Hypothalamus (tissue), 51 donors: ENCODE results near the gene FNTB.

Experiments used
- DNase-seq, 51 donors: peaks; one replicate each; lab custom pipeline; 2025; lab: John Stamatoyannopoulos, UW

Gene FNTB, protein sequence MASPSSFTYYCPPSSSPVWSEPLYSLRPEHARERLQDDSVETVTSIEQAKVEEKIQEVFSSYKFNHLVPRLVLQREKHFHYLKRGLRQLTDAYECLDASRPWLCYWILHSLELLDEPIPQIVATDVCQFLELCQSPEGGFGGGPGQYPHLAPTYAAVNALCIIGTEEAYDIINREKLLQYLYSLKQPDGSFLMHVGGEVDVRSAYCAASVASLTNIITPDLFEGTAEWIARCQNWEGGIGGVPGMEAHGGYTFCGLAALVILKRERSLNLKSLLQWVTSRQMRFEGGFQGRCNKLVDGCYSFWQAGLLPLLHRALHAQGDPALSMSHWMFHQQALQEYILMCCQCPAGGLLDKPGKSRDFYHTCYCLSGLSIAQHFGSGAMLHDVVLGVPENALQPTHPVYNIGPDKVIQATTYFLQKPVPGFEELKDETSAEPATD

DNA sequence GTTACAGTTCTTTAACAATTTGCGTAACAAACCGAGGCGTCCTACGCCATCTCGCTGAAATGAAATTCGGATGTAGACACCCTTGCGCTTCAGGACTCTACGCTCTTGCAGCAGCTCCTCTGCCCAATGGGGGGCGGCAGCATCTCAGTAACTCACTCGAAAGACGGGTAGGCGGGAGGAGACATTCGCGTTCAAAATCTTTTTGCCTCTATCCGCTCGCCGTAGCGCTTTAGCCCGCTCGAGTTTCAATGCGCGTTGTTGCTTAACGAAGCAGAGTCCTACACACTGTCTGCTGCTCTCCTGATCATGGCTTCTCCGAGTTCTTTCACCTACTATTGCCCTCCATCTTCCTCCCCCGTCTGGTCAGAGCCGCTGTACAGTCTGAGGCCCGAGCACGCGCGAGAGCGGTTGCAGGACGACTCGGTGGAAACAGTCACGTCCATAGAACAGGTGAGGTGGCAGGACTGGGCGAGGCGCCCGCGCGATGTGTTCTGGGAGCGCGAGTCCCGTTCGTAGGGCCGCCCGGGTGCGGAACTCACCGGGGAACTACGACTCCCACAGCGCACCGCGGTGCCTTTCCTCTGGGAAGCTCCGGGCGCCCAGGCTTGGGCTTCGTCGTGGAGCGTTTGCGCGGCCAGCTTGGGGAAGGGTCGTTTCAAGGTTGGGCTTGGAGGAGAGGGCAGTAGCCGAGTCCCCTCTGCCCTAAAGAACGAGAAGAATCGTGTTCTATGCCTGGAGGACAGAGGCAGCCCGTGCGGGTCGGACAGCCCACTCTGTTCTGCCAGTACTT lies at the start of gene FNTB:
FNTB (plus strand) TSS at position 248 of the 790 bp plus-strand sequence; CDS start at position 307, 59 bp downstream.
- peak; percentile 73 to 100 (median 93) for DNase-seq

DNA sequence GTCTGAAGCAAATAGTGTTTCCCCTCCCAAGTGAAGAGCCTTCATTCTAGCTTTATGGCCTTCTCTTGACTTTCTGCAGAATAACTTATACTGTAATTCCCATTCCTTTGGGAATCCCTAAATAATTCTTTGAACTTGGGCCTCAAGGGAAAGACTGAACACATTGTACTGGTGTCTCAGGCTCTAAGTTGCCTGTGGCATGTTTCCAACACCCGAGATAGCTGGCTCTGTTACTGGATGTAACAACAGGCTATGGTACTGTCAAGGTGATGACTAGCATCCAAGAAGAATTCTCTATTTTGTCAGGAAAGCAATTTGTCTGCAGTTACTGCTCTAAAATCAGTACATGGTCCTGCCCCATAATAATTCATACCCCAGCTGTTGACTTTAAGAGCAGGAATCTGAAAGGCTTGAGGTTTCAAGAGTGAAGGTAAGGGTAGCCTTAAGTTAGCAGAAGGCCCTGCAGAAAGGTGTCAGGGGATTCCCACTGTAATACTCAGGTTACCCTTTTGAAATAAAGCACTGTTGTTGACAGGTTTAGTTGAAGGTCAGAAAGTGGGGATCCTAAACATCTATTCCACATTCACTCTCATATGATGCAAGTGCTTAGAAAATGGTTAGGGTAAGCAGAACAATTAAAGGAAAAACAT lies 49.4 kb upstream of the FNTB start:
- DNase-seq = no peak

DNA sequence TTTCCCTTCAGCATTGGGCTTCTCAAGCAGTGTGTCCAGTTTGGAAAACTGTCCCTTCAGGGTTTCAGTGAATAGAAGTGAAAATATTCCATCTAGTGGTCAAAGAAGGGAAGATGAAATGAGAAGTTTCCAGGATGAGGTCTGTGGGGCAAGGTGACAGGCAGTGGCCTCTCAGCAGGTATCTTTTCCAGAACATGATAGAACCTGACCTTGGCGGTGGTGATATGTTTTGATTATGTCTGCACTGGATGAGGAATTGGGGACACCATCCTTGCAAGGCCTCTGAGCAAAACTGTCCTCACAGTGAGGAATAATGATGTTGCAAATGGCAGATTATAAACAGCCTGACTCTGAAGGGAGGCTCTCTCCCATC lies 48.9 kb upstream of the FNTB start:
- no peak for DNase-seq

DNA sequence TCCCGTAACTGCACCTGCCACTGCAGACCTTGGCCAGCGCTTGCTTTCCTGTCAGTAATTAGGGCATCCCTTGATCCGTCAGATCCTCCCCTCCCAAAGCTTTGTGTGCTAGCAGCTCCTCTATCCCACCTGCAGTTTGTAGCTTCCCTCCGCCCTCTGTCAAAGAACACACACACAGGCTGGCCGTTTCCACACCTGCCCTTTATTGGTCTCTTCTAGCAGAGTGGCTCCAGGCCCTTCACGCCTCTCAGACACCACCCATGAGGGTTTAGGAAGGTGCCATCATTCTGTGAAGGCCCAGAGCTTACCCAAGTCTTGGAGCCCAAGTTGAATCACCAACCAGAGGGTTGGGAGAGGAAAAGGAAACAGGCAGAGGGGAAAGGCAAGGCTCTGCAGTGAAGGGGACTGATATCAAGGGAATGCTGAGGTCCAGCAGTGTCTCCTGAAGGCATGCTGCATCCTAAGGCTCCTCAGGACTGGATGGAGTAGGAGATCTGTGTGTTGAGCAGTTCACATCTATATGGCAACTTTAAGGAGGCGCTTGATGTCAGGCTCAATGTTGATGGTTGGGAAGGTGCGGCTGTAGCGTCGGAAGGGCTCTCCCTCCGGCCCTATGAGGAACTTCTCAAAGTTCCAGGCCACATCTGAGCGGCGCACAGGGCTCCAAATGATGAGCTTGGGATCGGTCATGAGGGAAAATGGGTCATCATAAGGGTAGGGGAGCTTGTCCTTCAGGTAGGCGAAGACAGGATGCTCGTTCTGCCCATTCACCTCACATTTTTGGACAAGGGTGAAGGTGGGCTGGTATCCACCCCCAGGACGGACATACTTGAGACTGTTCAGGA lies 47.5 kb upstream of the FNTB start:
- no peak for DNase-seq

DNA sequence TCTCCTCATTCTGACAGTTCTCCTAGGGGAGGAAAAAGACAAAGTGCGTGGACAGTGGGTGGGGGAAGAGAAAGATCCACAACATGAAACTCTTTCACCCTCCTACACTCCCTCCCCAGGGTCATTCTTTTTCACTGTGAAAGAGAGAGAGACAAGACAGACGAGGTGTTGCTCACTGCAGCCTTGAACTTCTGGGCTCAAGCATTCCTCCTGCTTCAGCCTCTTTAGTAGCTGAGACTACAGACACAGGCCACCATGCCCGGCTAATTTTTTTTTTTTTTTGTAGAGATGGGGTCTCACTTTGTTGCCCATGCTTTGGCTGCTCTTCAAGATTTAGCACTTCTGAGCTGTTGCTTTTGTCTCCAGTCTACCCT lies 46.9 kb upstream of the FNTB start:
- no peak for DNase-seq

DNA sequence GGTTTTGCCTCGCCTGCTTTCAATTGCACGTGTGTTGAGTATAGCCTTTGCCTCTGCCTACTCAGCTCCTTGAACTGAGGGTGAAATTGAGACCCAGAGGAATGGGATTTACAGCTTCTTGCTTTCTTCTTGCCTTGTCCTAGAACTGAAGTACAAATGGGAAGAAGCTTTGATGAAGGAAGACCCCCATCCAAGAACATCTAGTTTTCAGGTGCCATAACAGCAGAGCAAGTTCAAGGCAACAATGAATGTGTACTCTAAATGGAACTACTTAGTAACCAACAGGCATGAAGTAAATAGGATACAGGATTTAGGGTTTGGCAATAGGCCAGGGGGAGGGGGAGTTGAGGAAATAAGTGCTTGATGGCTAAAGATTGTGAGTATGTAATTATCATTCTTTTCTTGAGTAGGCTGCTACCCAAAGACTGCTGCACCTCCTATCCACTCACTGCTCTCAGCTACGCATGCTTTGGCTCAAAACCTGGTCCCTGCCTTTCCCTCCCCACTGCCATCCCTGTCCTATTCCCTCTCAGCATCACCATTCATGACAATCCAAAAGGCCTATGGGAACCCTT lies 46.3 kb upstream of the FNTB start:
- no peak for DNase-seq

DNA sequence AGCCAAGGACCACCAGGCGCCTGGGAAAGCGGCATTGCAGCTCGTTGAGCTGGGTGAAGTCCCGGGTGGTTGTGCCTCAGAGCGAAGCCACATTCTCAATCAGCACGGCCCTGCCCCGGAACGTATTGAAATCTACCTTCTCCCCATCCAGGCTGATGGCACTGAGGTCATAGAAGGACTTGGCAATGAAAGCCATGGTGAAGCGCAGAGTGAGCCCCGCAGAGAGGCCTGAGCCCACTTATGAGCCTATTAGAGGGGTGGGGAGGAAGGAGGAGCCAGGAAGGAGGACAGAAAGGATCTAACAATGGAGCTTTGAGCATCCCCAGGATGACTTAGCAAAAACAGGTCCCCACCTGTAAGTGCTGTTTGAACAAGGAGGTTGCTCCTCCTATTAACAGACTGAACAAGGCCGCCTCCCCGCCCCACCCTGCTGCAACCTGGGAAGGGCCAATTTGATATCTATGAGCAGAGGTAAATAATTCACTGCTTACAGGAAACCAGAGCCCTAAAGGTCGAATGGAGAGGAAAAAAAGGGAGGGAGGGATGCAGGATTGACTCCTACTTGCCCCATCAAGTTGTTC lies 44.1 kb upstream of the FNTB start, which contains the start of gene GPX2:
GPX2 (minus strand) TSS at position 215 of the 581 bp plus-strand sequence; CDS start at position 196, 19 bp downstream.
- no peak for DNase-seq

DNA sequence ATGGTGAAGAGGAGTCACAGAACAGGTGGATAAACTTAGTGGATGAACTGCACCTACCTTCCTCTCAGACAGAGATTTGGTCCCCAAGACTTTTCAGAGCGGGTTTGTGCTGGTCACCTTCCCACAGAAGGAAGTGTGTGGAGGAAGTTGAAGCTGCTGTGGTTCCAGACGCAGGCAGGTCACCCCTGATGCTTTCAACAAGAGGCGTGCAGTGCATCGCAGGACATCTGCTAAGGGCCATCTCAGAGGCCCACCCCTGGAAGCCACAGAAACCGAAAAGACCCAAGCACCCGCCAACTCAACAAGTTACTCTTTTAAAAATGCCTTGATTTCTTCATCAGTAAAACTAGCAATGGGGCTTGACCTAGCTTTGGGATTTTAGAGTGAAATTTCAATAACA lies 43.1 kb upstream of the FNTB start:
- no peak for DNase-seq

DNA sequence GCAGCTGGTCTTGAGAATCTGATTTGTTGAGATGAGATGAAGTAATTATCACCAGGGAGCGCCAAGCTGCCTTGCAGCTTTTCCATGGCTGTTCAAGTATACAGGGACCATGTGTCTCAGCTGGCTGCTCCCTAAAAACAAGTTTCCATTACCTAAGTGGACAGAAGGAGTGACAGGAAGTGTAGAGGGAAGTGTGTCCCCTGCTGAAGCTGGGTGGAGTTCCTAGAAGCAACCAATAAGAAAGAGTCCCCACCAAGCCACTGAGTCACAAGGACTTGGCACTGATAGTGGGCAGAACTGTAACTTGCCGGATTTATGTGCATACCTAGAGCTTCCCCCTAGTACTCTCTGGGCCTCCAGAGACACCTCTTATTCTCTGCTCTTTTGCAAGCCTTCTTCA lies 42.7 kb upstream of the FNTB start:
- DNase-seq = no peak

DNA sequence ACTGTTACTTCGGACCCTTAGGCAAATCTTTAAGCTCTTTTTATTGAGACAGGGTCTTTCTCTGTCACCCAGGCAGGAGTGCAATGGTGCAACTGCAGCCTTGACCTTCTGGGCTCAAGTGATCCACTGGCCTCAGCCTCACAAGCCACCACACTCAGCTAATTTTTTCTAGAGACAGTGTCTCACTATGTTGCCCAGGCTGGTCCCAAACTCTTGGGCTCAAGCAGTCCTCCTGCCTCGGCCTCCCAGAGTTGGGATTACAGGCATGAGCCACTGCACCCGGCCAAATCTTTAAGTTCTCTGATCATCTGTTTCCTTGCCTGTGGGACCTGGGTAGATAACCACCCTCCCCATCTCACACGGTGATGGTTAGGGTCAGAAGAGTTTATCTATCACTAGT lies 41.8 kb upstream of the FNTB start:
- DNase-seq = no peak

DNA sequence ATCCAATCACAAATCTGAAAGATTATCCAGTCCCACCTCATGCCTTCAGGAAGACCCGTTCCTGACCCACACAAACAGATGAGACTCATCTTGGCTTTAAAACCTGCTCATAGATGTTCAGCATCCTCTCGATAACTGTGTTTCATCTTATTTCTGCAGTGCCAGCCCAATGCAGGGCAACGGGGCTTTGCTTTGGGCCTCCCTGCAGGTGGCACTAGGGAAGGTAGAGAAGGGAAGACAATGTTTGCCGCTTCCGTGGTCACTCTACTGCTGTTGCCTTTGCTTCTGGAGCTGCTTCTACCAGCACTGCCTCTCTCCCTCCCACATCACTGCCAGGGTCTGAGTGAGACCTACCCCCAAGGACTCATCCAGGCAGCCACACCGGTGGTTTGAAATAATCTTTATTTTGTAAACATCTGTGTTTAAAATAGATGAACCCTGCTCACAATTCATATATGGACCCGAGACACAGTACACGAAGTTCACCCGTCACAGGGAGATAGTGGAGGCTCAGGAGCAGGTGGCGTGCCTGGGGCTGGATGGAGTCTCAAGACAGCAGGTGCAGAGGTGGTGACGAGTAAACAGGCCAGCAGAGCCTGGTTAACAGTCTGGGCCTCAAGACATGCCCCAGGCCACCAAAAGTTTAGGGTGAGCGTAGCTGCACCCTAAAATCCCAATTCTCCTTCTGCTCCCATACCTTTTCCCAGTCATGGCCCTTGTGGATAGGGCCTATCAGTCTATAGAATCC lies 41.1 kb upstream of the FNTB start:
- no peak for DNase-seq

DNA sequence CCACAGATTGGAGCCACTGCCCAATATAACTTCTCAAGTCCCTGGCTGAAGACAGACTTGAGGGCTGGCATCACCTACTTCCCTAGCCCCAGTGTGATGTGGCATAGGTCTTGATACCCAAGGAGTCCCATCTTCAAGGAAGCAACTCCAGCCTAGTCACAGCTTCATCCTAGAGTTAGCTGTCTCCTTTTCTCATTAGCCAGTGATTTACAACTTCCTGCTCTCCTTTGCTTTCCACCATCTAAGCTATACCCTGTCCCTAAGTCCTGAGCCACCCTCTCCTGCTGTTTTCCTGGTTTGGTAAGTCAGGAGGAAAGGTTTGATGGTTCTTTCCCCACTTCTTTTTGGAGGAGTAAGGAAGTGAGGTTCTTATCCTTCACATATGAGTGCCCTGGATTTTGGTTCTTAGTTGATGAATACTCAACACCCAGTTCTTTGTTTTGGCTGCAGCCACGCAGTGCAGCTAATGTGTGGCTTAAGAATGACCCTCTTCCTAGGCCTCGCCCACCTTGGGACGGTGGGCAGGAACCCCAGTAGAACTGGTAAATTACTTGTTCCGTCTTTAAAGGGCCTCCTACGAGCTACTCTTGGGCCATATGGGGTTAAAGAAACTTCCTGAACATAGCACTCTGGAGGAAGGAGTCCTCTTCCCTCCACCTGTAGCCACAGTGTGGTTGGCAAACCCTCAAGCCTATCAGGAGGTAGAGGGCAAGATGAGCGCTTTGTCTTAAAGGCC lies 40.2 kb upstream of the FNTB start:
- DNase-seq = no peak

DNA sequence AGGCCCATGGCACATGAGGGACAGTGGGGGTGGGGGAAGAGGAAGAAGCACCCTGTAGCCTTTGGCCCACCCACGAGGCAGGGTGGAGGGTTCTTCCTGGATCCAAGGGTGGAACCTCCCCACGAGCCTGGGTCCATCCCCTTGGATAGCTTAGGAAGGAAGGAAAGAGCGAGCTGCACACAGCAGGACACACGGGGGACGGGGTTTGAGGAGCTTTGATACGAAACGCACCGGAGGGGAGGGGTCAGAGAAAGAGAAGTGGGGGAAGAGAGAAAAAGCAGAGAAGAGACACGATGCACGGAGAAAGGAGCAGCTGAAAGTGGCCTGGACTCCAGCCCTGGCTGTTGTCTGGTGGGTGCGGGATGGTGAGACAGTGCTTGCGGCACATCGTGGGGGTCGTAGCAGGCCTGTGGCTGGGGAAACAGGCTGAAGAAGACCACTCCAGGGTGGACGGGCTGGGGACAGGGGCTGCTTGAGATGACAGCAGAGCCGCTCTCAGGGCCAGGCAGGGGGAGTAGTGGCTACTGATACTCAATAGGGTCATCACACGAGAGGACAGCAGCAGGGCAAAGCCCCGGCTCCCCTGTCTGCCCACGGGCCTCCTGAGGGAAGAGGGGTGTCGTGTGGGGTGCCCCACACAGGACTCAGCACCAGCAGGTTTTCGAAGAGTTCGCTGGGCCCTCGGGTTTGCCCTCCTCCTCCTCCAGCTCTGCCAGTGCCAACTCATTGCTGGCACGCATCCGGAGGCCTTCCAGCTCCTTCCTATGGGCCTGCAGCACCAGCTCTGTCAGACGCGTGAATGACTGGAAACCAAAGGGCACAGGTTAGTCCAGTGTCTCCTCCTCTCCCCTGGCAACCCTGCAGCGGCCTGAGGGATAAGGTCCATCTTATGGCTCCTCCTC lies 38.7 kb upstream of the FNTB start:
- DNase-seq = no peak

DNA sequence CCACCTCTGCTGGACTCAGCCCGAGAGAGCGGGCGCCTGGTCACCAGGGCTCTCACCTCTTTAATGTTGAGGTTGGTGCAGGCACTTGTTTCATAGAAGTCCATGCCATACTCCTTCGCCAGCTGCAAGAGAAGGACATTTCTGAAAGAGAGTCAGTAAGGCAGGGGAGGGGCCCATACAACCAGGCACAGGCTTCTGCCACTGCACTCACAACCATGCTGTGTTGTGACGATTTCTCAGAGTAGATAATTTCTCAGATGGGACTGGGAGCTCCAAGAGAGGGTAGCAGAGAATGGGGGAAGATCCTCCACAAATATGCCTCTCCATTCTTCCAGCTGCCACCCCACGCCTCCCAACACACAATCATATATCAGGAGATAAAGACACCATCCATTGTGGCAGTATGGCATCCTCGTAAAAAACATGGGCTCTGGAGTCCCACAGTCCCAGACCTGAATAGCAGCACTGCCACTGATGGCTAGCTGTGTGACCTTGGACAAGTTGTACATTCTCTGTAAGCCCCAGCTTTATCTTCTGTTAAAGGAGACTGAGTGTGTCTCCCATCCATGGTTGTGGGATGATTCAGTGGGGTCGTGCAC lies 38.0 kb upstream of the FNTB start:
- DNase-seq = no peak

DNA sequence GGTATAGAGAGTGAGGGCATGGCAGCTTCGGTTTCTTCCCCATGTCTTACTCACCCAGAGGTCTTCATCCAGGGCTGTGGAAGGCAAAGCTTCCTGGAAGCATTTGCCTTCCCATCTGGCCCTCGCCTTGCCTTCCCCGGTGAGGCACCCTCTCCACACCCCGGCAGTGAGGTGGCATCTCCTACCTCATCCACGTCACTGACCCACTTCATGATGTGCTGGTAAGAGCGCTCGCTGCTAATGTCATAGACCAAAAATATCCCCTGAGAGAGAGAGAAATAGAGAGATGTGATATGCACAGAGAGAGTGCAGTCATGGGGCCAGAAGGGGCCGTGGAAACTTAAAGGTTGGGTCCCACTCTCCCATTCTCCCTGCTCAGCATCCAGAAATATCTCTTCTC lies 35.8 kb upstream of the FNTB start:
- peak in 1 of 51 donors; percentile 56 for DNase-seq

DNA sequence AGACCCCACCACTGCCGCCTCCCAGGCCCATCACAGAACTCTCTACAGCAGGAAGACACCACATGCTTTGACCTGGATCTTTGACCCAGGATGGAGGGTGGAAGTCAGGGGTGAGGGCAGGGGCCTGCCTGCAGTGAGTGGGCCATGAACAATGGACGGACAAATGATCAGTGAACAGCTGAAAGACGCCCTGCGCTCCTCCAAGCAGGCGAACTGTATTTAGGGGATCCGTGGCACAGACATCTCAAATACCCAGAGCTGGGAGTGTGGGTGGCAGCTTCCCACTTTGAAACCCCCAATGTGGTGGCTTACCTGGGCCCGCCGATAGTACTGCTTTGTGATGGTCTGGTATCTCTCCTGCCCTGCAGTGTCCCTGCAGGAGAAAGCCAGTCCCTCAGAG lies 35.4 kb upstream of the FNTB start:
- no peak for DNase-seq

DNA sequence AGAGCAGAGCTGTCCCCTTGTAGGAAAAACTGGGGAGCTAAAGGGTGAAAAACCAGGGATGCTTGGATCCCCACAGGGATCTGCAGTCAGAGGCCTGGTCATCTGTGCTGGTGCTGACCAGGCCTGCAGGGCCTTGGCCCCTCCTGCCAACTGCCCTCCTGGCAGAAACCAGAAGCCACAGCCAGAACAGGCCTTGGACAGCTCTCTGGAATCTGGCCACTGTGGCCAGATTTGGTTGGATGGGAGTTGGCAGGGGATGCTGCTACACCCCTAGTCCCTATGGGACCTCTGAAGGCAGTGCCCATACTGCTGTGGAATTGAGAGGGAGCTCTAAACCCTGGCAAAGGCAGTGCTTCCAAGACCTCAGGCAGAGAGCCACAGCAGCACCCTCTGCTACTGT lies 35.0 kb upstream of the FNTB start:
- DNase-seq = no peak
